Measurements from ENCODE around the gene SPOUT1. TPM values are rescaled to one million over a fixed set of nuclear protein-coding genes. Genes with fewer than 3 reads are reported as not detected.
A peak's percentile ranks its signal among the peaks of the same experiment; 100 is the strongest.

Gene SPOUT1
- total RNA-seq, 1 donor from 2014 or later = 18.2 TPM

- no peak for DNase-seq (ENCODE audit: low read depth)
Measured at GRCh38 chr9:128836509-128837145, 7.0 kb upstream of the SPOUT1 start.

DNA sequence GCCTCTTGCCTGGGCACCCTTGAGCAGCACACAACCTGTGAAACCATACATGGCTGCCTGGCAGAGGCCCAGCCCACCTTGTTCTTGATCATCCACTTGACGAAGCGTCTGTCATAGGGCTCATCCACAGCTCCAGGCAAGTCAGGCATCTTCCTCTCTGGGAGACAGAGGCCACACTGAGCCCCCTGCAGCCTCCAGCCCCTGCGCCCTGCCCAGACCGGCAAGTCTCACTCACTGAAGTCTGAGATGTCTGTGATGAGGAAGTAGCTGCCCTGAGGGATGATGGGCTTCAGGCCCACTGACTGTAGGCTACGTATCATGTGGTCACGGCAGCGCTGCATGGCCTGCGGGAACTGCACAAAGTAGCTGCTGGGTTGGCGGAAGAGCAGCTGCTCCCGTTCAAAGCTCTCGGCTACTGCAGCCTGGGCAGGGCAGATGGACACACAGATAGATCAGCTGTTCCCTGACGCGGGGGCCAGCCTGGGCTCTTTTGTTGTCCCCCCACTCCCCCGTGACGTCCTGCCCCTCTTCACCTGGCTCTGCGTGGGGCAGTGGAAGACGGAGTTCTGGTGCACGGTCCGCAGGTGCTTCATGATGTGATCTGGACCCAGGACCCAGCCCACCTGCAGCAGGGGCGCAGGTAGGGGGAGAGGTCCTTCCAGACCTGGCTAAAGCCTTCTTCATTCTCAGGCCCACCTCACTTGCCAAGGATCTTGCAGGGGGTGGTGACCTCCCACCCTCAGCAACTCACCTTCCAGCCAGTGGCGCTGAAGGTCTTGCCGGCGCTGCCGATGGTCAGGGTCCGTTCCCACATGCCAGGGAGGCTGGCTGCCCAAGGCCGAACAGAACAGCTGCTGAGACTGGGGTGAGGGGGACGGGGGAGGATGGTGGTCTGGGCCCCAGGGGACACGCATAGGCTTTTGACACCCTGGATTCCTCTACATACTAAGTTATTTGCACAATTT, 5.9 kb upstream of the SPOUT1 start:
- DNase-seq (ENCODE audit: low read depth) = no peak

DNA sequence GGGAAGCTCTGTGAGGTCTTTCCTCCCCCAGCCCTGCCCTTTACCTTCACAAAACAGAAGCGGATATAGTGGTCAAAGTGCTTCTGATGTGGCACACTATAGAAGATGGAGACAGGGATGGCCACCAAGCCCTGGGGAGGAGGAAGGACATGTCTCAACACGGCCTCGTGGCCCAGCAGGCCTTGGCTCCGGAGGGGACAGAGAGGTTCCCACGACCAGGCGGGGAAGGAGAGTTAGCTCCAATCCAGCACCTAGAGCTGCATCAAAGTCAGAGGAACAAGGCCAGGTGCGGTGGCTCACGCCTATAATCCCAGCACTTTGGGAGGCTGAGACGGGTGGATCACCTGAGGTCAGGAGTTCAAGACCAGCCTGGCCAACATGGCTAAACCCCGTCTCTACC, 4.1 kb upstream of the SPOUT1 start:
- DNase-seq (ENCODE audit: low read depth) = no peak

- DNase-seq (ENCODE audit: low read depth) = no peak
Measured at GRCh38 chr9:128828719-128829452, 708 bp downstream of the SPOUT1 start.

GRCh38 chr9:128828267-128828666, 1.3 kb downstream of the SPOUT1 start:
- DNase-seq (ENCODE audit: low read depth) = no peak

- DNase-seq (ENCODE audit: low read depth) = no peak
Measured at GRCh38 chr9:128825923-128826700, 3.5 kb downstream of the SPOUT1 start.

GRCh38 chr9:128824911-128825310, 4.7 kb downstream of the SPOUT1 start:
- DNase-seq (ENCODE audit: low read depth) = no peak

- DNase-seq (ENCODE audit: low read depth) = no peak
Measured at GRCh38 chr9:128823903-128824406, 5.6 kb downstream of the SPOUT1 start.

GRCh38 chr9:128823362-128823902, 6.2 kb downstream of the SPOUT1 start:
- DNase-seq (ENCODE audit: low read depth) = no peak

DNA sequence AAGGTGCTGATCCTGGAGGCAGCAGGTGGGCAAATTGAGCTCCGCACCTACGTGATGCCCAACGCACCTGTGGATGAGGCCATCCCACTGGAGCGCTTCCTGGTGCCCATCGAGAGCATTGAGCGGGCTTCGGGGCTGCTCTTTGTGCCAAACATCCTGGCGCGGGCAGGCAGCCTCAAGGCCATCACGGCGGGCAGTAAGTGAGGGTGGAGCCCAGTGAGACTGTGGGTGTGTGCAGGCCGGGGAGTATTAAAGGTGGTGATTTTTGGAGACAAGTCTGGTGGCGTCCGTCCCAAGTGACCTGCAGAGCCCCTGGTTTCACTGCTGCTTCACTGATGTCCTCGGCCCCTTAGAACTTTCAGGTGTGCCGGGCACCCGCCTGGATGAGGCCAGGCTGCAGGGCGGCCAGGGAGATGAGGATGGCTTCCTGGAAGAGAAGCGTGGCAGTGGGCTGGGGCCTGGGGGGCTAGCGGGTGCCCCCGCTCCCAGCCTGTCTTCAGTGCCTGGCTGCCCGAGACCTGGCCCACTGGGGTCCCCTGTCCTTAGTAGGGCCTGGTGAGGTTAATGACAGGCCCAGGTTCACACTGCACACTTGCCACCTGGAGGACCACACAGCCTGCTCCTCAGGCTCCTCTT, 7.1 kb downstream of the SPOUT1 start:
- DNase-seq (ENCODE audit: low read depth) = no peak

DNA sequence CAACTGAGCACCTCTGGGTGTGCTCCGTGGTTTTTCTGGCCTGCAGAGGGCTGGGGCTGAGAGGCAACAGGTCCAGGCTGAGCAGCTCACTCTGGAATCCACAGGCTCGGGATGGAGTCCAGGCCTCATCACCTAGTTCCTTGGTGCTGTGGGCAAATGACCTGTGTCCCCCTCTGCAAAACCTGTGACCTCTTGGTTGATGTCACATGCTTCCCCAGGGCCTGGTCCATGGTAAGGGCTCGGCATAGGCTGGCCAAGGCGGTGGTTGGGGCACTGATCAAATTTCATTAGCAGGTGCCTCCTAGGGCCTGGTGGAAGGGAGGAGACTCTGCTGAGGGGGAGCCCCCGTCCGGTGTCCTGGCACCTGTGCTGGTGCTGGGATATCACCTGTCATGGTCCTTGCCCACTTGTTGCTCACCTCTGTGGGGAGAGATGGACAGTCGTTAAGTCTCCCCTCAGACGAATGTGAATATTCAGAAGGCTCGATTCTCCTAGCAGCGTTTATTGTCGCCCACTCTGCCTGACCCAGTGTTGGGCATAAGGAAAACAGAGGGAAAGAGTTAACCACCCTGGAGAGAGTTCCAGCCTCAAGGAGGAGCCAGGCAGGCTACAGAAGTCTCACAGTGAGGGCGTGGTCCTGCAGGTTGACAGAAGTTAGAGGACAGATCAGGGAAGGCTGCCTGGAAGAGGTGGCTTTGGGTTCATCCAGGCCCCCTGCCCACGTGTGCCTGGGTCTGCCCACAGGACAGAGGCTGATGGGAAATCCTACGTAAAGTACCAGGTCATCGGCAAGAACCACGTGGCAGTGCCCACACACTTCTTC, 7.8 kb downstream of the SPOUT1 start:
- no peak for DNase-seq (ENCODE audit: low read depth)

GRCh38 chr9:128820665-128821583, 8.7 kb downstream of the SPOUT1 start:
- DNase-seq (ENCODE audit: low read depth) = no peak

DNA sequence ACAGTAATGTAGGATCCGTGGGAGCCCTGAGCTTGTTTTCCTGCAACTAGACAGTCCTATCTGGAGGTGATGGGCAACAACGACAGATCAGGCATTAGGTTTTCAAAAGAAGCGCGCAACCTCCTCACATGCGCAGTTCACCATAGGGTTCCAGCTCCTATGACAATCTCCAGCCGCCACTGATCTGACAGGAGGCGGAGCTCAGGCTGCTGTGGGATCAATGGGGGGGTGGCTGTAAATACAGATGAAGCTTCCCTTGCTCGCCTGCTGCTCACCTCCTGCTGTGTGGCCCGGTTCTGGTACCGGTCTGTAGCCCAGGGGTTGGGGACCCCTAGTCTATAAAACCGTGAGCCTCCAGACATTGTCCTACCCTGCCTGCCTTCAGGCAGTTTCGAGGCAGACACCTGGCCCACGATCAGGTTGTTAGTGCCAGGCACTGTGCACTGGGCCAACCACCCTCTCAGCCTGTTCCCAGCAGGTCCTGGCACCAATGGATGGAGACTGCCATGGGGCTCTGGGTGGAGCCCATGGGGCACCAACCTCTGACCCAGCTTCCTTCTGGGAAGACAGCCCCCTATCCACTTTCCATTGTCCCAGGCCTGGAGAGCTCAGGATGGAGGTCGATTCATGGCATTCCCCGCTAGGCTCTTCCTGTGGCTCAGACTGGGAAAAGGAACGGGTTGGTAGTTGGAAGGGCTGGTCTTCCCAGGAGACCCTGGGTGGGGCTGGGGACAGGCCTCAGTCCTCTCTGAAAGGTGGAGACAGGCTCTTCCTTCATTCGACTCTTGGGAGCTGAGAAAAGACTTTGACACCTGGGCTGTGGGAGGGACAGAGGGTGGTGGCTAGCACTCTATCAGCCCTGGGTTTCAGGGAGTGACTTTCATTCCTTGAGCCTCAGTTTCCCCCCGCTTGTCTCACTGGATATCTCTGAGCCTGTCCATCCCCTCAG, 9.6 kb downstream of the SPOUT1 start:
- DNase-seq (ENCODE audit: low read depth) = no peak

GRCh38 chr9:128818839-128819715, 10.5 kb downstream of the SPOUT1 start:
- no peak for DNase-seq (ENCODE audit: low read depth)

DNA sequence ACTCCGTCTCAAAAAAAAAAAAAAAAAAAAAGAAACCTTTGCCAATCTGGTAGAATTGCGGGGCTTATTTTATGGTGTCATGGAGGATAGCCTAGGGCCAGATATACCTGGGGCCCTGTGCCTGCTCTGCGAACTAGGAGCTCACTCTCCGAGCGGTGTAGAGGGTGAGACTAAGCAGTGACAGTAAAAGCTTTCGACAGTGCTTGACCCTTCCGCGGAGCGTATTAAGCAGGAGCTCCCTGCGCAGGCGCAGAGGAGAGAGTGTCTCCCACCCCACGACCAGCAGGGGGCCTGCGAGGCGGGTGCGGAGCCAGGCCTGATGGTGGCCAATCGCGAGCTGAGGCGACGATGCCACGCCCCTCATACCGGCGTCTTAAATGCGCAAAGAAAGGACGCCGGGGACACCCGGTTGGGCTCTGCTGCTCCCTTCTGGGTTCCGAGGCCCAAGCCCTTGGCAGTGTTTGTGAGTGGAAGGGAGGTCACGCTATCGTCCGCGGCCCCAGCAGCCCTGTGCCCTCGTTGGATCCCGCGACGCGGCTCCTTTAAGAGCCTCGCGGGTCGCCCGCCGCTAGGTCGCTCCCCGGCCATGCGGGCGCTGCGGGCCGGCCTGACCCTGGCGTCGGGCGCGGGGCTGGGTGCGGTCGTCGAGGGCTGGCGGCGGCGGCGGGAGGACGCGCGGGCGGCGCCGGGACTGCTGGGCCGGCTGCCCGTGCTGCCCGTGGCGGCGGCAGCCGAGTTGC, 11.3 kb downstream of the SPOUT1 start, which contains the start of gene ENDOG:
Gene ENDOG (plus strand): TSS at position 402 of the 740 bp plus-strand sequence. CDS start 185 bp downstream, at position 587.
- DNase-seq (ENCODE audit: low read depth) = peak; percentile 89

DNA sequence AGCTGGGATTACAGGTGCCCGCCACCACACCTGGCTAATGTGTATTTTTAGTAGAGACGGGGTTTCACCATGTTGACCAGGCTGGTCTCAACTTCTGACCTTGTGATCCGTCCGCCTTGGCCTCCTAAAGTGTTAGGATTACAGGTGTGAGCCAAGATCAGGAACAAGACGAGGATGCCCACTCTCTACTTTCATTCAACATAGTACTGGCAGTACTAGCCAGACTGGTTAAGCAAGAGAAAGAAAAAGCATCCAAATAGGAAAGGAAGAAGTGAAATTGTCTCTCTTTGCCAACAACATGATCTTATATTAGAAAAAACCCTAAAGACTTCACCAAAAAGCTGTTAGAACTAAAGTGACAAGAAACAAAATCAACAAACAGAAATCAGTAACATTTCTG, 18.7 kb downstream of the SPOUT1 start:
- no peak for DNase-seq (ENCODE audit: low read depth)

Data from renal cortical epithelial cell (primary cell).